GM12873 (cell line): Measurements from ENCODE around the gene SNX2.

Experiments used
- CTCF ChIP-seq: IDR thresholded peaks from 2 replicates; pipeline ENCODE4 v1.5.1; 2012; ENCODE audit warnings: low read depth, mild to moderate bottlenecking, moderate library complexity, low read length, control low read depth; ENCODE audit not compliant: insufficient read depth; ENCODE audit errors: missing control alignments

Gene SNX2

GRCh38 chr5:122773619-122774018, 1.3 kb upstream of the SNX2 start:
- no peak for TF ChIP-seq CTCF

DNA sequence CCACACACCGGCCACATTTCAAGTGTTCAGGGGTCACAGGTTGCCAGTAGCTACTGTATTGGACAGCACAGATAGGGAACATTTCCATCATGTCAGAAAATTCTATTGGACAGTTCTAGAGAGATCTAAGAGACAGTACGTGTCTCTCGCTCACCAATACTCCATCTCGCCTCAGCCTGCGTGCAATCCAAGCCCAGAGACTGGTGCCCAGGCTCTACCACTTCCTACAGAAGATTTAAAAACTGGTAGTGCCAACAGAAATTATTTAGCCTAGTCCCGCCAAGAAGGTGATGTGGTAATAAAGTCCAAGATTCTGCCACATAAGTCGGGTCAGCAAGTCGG, 390 bp upstream of the SNX2 start:
- TF ChIP-seq CTCF = no peak

DNA sequence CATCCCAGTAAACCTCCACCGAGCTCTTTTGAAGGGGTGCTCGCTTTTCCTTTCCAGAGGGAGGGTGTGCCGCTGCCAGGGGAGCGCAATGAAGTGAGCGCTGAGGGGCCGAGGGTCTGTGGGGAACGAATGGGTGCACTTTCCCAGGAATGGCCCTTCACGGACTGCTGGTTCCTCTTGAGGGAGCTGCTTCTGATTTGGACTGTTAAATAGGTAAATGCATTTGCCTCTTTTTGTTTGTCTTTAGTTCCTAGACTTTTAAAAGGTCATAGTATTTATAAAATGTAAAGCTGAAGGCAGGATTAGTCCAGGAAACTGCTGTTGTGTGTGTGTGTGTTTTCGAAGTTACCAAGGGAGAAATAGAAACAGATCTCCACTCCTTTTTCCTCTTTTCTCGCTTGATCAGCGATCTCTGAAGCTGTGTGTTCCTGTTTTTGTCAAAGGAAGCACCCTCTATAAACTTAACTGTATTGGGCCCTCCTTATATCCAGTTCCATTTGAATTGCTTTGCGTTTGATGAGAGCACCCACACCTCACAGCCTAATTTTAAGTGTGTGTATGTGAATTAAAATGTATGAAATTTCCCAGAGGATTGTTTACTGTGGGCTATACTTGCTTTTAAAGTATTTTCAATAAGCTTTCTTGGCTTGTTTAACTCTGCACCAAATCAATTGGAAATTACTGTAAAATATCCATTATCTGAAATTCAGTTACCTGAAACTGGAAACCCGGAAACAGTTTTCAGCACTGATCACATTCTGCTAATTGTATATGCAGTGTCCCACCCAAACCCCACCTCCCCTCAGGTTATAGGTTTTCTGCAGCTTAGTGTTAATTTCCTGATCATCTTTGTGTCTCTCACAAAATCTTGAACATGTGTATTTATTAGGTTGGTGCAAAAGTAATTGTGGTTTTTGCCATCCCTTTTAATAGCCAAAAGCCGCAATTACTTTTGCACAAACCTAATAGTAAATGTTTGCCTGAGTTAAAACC, 966 bp downstream of the SNX2 start:
- no peak for TF ChIP-seq CTCF

DNA sequence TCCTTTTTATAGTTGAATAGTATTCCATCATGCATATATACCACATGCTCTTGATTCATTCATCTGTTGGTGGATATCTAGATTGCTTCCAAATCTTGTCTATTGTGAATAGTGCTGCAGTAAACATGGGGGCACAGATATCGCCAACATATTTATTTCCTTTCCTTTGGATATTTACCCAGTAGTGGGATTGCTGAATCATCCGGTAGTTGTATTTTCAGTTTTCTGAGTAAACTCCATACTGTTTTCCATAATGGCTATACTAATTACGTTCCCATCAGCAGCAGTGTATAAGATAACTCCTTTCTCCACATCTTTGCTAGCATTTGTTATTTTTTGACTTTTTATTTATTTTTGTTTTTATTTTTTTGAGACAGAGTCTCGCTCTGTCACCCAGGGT, 3.3 kb downstream of the SNX2 start:
- TF ChIP-seq CTCF = no peak

- TF ChIP-seq CTCF = no peak
These were observed 4.6 kb downstream of the SNX2 start for GRCh38 chr5:122779451-122779850.

- TF ChIP-seq CTCF = no peak
These were observed 5.4 kb downstream of the SNX2 start for GRCh38 chr5:122780296-122780695.

- TF ChIP-seq CTCF = no peak
These were observed 6.6 kb downstream of the SNX2 start for GRCh38 chr5:122781465-122781864.
